Endothelial cell of umbilical vein (primary cell): Measurements from ENCODE around the gene NEMF. TPM values are rescaled to one million over a fixed set of nuclear protein-coding genes. Genes with fewer than 3 reads are reported as not detected.

Source experiments
- BruUV-seq: library from RNA; stranded (reverse); fragments of 400-500 nt; replicated peaks from 2 replicates; lab custom pipeline; 2021; lab: Mats Ljungman, UMichigan
- CTCF ChIA-PET: fragments of 300-600, 350-600 bp; sonication (Branson Sonifier 250); formaldehyde crosslinking; loops from one replicate; lab custom pipeline; 2021; ENCODE audit warnings: antibody characterized with exemption, inconsistent platforms; lab: Charles Lee
- POLR2A ChIA-PET: fragments of 300-600, 350-600 bp; sonication (Branson Sonifier 250); formaldehyde crosslinking; loops from one replicate; lab custom pipeline; 2021; ENCODE audit warnings: antibody characterized with exemption, inconsistent platforms; lab: Charles Lee
- DNase-seq: peaks from one replicate; pipeline ENCODE4 v3.0.0-alpha.2; 2011; ENCODE audit warnings: low read depth, low spot score
- FAIRE-seq: peaks from 2 replicates; lab custom pipeline; 2011; peaks lifted over from hg19 to GRCh38; lab: Jason Lieb, UNC
- H2AFZ ChIP-seq: 2 replicates; pipeline ENCODE4 v1.6.0; 2012; ENCODE audit warnings: low read depth, low read length, control low read depth, inconsistent platforms
- H3K27ac ChIP-seq: 2 replicates; pipeline ENCODE4 v1.5.1; 2011; ENCODE audit warnings: low read depth, mild to moderate bottlenecking, control low read depth, low read length, moderate library complexity; ENCODE audit not compliant: insufficient read depth
- H3K27me3 ChIP-seq, 2 experiments: 2 replicates each; pipeline versions ENCODE4 v1.6.0 to v1.6.1; 2011; ENCODE audit warnings: low read length in 2 of 2, mixed read lengths in 1 of 2; ENCODE audit not compliant: control insufficient read depth in 2 of 2, insufficient read depth in 2 of 2
- H3K36me3 ChIP-seq, 2 experiments: 2 replicates in 1 of 2; 3 replicates in 1 of 2; pipeline ENCODE4 v1.5.1; 2011; ENCODE audit warnings: low read length in 2 of 2, mild to moderate bottlenecking in 1 of 2, moderate library complexity in 1 of 2; ENCODE audit not compliant: control insufficient read depth in 2 of 2, insufficient read depth in 2 of 2; ENCODE audit errors: extremely low read depth in 1 of 2
- H3K4me1 ChIP-seq: 3 replicates; pipeline ENCODE4 v1.5.1; 2011; ENCODE audit warnings: mild to moderate bottlenecking, low read length; ENCODE audit not compliant: control insufficient read depth, insufficient read depth; ENCODE audit errors: extremely low read depth
- H3K4me2 ChIP-seq: 2 replicates; pipeline ENCODE4 v1.6.1; 2011; ENCODE audit warnings: low read length, control low read depth, mixed read lengths; ENCODE audit not compliant: insufficient read depth
- H3K4me3 ChIP-seq, 3 experiments: fragments of 200-600 bp in 1 of 3; sonication (generic), shearing (Covaris generic) in 1 of 3; replicated peaks in 1 of 3; 2 replicates each; pipeline ENCODE4 v1.5.1; 2011 to 2016; ENCODE audit warnings: control low read depth in 3 of 3, low read length in 3 of 3, mild to moderate bottlenecking in 2 of 3, inconsistent platforms in 1 of 3, low read depth in 1 of 3, moderate library complexity in 1 of 3; ENCODE audit not compliant: insufficient read depth in 1 of 3
- H3K79me2 ChIP-seq: 2 replicates; pipeline ENCODE4 v1.6.0; 2012; ENCODE audit warnings: low read length, inconsistent platforms; ENCODE audit not compliant: control insufficient read depth, insufficient read depth
- H3K9ac ChIP-seq: replicated peaks from 2 replicates; pipeline ENCODE3; 2011; ENCODE audit warnings: low read length, control low read depth; ENCODE audit not compliant: insufficient read depth; ENCODE audit errors: extremely low read depth
- H3K9me1 ChIP-seq: replicated peaks from 3 replicates; pipeline ENCODE4 v1.6.0; 2011; ENCODE audit warnings: mild to moderate bottlenecking, low read length; ENCODE audit not compliant: control insufficient read depth, insufficient read depth; ENCODE audit errors: extremely low read depth
- H3K9me3 ChIP-seq: replicated peaks from 2 replicates; pipeline ENCODE4 v1.5.1; 2012; ENCODE audit warnings: low read length, inconsistent platforms; ENCODE audit not compliant: control insufficient read depth, insufficient read depth
- H4K20me1 ChIP-seq: replicated peaks from 2 replicates; pipeline ENCODE3; 2011; ENCODE audit warnings: mild to moderate bottlenecking, low read length; ENCODE audit not compliant: control insufficient read depth, insufficient read depth; ENCODE audit errors: extremely low read depth
- CTCF ChIP-seq, 2 donors: IDR thresholded peaks; 1 replicate in 1 of 2; 2 replicates in 1 of 2; pipeline ENCODE4 v1.5.1; 2011; ENCODE audit warnings: low read length in 2 of 2, mild to moderate bottlenecking in 2 of 2, moderate library complexity in 2 of 2, control low read depth in 1 of 2, inconsistent platforms in 1 of 2, low read depth in 1 of 2; ENCODE audit not compliant: insufficient read depth in 1 of 2; ENCODE audit errors: extremely low read depth in 1 of 2
- FOS ChIP-seq: IDR thresholded peaks from 2 replicates; pipeline ENCODE4 v1.6.1; 2011; ENCODE audit warnings: mild to moderate bottlenecking, low read length, moderate library complexity, borderline replicate concordance; ENCODE audit not compliant: insufficient read depth
- GATA2 ChIP-seq: IDR thresholded peaks from 2 replicates; pipeline ENCODE4 v1.7.0; 2011; ENCODE audit warnings: low read depth, mild to moderate bottlenecking, moderate library complexity, mixed read lengths, low read length; ENCODE audit not compliant: insufficient read length, insufficient read depth
- JUN ChIP-seq: IDR thresholded peaks from 2 replicates; pipeline ENCODE4 v1.6.1; 2011; ENCODE audit warnings: borderline replicate concordance, low read depth; ENCODE audit not compliant: insufficient read length, insufficient read depth
- MAX ChIP-seq: IDR thresholded peaks from 2 replicates; pipeline ENCODE4 v1.6.1; 2011; ENCODE audit not compliant: insufficient read depth, insufficient read length
- dilution Hi-C: fragments of 300-500 bp; cut with MboI; formaldehyde crosslinking; loops from one replicate; pipeline ENCODE4 v1.15.0; 2019; ENCODE audit warnings: low sequenced_read_pairs; ENCODE audit not compliant: extremely low pct_ligation_motif_present
- intact Hi-C: fragments of 100-400 bp; cut with micrococcal nuclease; formaldehyde crosslinking; loops from one replicate; pipeline ENCODE4 v1.10.0; 2022
- polyA plus RNA-seq, 4 experiments: library from polyadenylated mRNA; depleted of rRNA in 3 of 4; stranded (reverse) in 3 of 4; unstranded in 1 of 4; fragments of >200 nt; gene quantifications; 2 replicates each; pipeline versions ENCODE4 v1.2.1 to v1.2.3, GENCODE V29; 2011 to 2012; ENCODE audit warnings: missing spikeins in 1 of 4
- total RNA-seq: library from RNA; stranded (reverse); gene quantifications from 2 replicates; pipeline ENCODE4 v1.2.3, GENCODE V29; 2021

NEMF gene
- total and polyA plus RNA-seq, 2 donors (not counting 3 experiments of a cell fraction or from before 2014, with no cell fraction given): 12.2 to 71.4 TPM

- ChIA-PET CTCF (interaction anchor here (0.6 to 1.3 kb wide), 2 partner anchors 247 to 275 kb away, joined by 3 to 4 read pairs; no protein-coding TSS in a partner anchor), POLR2A (no interaction called here)
- H4K20me1 ChIP-seq: no peaks in the 10 kb centered on the region
- H3K4me2 ChIP-seq: no peak overlapping the region
- no peak overlapping the region for H3K4me3 ChIP-seq
- H3K9ac ChIP-seq: no peak overlapping the region
- no peak overlapping the region for H3K27ac ChIP-seq
- no TSS peak for BruUV-seq
- intact Hi-C loops: no loop called here
- H3K4me1 ChIP-seq: peaks cover 9% of the 10 kb centered on the region
- H3K36me3 ChIP-seq: no peaks in the 10 kb centered on the region
- TF ChIP-seq JUN (no peak), GATA2 (no peak)
- no peaks in the 10 kb centered on the region for H3K9me3 ChIP-seq
- DNase-seq: no peak
- H3K79me2 ChIP-seq: peaks cover 2% of the 10 kb centered on the region
- no peak overlapping the region for H2AFZ ChIP-seq
- dilution Hi-C loops: no loop called here
- no peaks in the 10 kb centered on the region for H3K9me1 ChIP-seq
- FAIRE-seq: no peak
- H3K27me3 ChIP-seq: no peaks in the 10 kb centered on the region
Observed at GRCh38 chr14:49857427-49858003, 4.9 kb upstream of the NEMF start.

- BruUV-seq: no TSS peak
- dilution Hi-C loops (no loop called here), intact Hi-C loops (loop anchor here (1.0 kb wide), 3 partner anchors 9 to 407 kb away; no protein-coding TSS in a partner anchor)
- Histone ChIP-seq H4K20me1 (no peaks in the 10 kb centered on the region), H3K9ac (no peak overlapping the region), H3K36me3 (peaks cover 3 to 9% of the 10 kb centered on the region in 2 experiments), H3K9me1 (no peaks in the 10 kb centered on the region), H2AFZ (peak overlapping the region; percentile 94), H3K79me2 (peaks cover 36% of the 10 kb centered on the region), H3K4me2 (peak overlapping the region; percentile 99), H3K4me3 (peak overlapping the region in 2 of 3 experiments; percentile 15 to 94), H3K4me1 (peaks cover 11% of the 10 kb centered on the region), H3K9me3 (no peaks in the 10 kb centered on the region), H3K27ac (no peak overlapping the region), H3K27me3 (no peaks in the 10 kb centered on the region)
- peak; percentile 68 to 80 for TF ChIP-seq CTCF (IDR thresholded peaks at IDR 0.05; ENCODE audit: extremely low read depth in 1 of 2, insufficient read depth in 1 of 2, low read depth in 1 of 2, low read length in 2 of 2)
- TF ChIP-seq FOS: no peak
- TF ChIP-seq MAX: no peak
- peak; percentile 63 for FAIRE-seq
- ChIA-PET POLR2A (interaction anchor here (1.0 kb wide), 1 partner anchor 9 kb away, joined by 5 read pairs; no protein-coding TSS in a partner anchor), CTCF (interaction anchor here (0.6 to 3.3 kb wide), 20 partner anchors 8 to 482 kb away, joined by 3 to 121 read pairs (median 4); partner anchors contain the start of genes DNAAF2 and VCPKMT)
- DNase-seq: peak; percentile 86
Observed at GRCh38 chr14:49853572-49854375, 1.2 kb upstream of the NEMF start.
